ENCODE data around the gene KIF1B. TPM values are rescaled to one million over a fixed set of nuclear protein-coding genes. Genes with fewer than 3 reads are reported as not detected.

Gene KIF1B
- total RNA-seq, 2 experiments from 2014 or later, result 7.9 to 9.7 TPM

- Histone ChIP-seq H3K4me1 (ENCODE audit: insufficient read depth, low read length) (no peaks in the 10 kb centered on the region), H3K27ac (ENCODE audit: low read depth in 1 of 2, low read length in 2 of 2) (no peak overlapping the region), H3K27me3 (ENCODE audit: control insufficient read depth in 1 of 2, insufficient read depth in 2 of 2, low read length in 2 of 2) (no peaks in the 10 kb centered on the region), H3K9me3 (ENCODE audit: control insufficient read depth in 1 of 2, insufficient read depth in 1 of 2, low read length in 2 of 2) (no peaks in the 10 kb centered on the region), H3K36me3 (ENCODE audit: insufficient read depth, low read length) (peaks cover 23% of the 10 kb centered on the region), H3K4me3 (ENCODE audit: low read length) (no peak overlapping the region)
- DNase-seq (no peak), ATAC-seq (ENCODE audit: poor library complexity) (no peak)
- intact Hi-C loops (cut with DNase I, micrococcal nuclease), result no loop called here
- CTCF ChIA-PET, result no interaction called here
- POLR2A ChIA-PET, result no interaction called here
- H3K36me3 Mint-ChIP-seq (ENCODE audit: low read depth), result peaks cover 47% of the 10 kb centered on the region
- H3K4me1 Mint-ChIP-seq (ENCODE audit: low read depth), result no peaks in the 10 kb centered on the region
- no peak overlapping the region for H3K27ac Mint-ChIP-seq
- H3K9me3 Mint-ChIP-seq, result no peaks in the 10 kb centered on the region
- no peak overlapping the region for H3K4me3 Mint-ChIP-seq
- TF ChIP-seq, protein P1, sequence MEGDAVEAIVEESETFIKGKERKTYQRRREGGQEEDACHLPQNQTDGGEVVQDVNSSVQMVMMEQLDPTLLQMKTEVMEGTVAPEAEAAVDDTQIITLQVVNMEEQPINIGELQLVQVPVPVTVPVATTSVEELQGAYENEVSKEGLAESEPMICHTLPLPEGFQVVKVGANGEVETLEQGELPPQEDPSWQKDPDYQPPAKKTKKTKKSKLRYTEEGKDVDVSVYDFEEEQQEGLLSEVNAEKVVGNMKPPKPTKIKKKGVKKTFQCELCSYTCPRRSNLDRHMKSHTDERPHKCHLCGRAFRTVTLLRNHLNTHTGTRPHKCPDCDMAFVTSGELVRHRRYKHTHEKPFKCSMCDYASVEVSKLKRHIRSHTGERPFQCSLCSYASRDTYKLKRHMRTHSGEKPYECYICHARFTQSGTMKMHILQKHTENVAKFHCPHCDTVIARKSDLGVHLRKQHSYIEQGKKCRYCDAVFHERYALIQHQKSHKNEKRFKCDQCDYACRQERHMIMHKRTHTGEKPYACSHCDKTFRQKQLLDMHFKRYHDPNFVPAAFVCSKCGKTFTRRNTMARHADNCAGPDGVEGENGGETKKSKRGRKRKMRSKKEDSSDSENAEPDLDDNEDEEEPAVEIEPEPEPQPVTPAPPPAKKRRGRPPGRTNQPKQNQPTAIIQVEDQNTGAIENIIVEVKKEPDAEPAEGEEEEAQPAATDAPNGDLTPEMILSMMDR (IDR thresholded peaks at IDR 0.05), result no peak
- H3K27me3 Mint-ChIP-seq, result no peaks in the 10 kb centered on the region
These were observed 151.1 kb downstream of the KIF1B start for GRCh38 chr1:10361515-10361914.

- Mint-ChIP-seq H3K27ac (no peak overlapping the region), H3K27me3 (no peaks in the 10 kb centered on the region), H3K36me3 (ENCODE audit: low read depth) (peaks cover 45% of the 10 kb centered on the region), H3K4me3 (no peak overlapping the region), H3K4me1 (ENCODE audit: low read depth) (no peaks in the 10 kb centered on the region), H3K9me3 (no peaks in the 10 kb centered on the region)
- H3K9me3 ChIP-seq (ENCODE audit: control insufficient read depth in 1 of 2, insufficient read depth in 1 of 2, low read length in 2 of 2), result no peaks in the 10 kb centered on the region
- H3K36me3 ChIP-seq (ENCODE audit: insufficient read depth, low read length), result peaks cover 23% of the 10 kb centered on the region
- DNase-seq (no peak), ATAC-seq (ENCODE audit: poor library complexity) (no peak)
- ChIA-PET CTCF (no interaction called here), POLR2A (no interaction called here)
- no peaks in the 10 kb centered on the region for H3K4me1 ChIP-seq (ENCODE audit: insufficient read depth, low read length)
- TF ChIP-seq, protein P1 (IDR thresholded peaks at IDR 0.05), result no peak
- H3K4me3 ChIP-seq (ENCODE audit: low read length), result no peak overlapping the region
- intact Hi-C loops (cut with DNase I, micrococcal nuclease), result no loop called here
- H3K27ac ChIP-seq (ENCODE audit: low read depth in 1 of 2, low read length in 2 of 2), result no peak overlapping the region
- H3K27me3 ChIP-seq (ENCODE audit: control insufficient read depth in 1 of 2, insufficient read depth in 2 of 2, low read length in 2 of 2), result no peaks in the 10 kb centered on the region
These were observed 157.8 kb downstream of the KIF1B start for GRCh38 chr1:10368194-10368593.

- Histone ChIP-seq H3K27ac (ENCODE audit: low read depth in 1 of 2, low read length in 2 of 2) (no peak overlapping the region), H3K36me3 (ENCODE audit: insufficient read depth, low read length) (peaks cover 33% of the 10 kb centered on the region), H3K4me1 (ENCODE audit: insufficient read depth, low read length) (no peaks in the 10 kb centered on the region), H3K4me3 (ENCODE audit: low read length) (no peak overlapping the region), H3K27me3 (ENCODE audit: control insufficient read depth in 1 of 2, insufficient read depth in 2 of 2, low read length in 2 of 2) (no peaks in the 10 kb centered on the region), H3K9me3 (ENCODE audit: control insufficient read depth in 1 of 2, insufficient read depth in 1 of 2, low read length in 2 of 2) (no peaks in the 10 kb centered on the region)
- no peaks in the 10 kb centered on the region for H3K27me3 Mint-ChIP-seq
- DNase-seq (no peak), ATAC-seq (ENCODE audit: poor library complexity) (no peak)
- no peak overlapping the region for H3K4me3 Mint-ChIP-seq
- H3K9me3 Mint-ChIP-seq, result no peaks in the 10 kb centered on the region
- POLR2A ChIA-PET, result no interaction called here
- CTCF ChIA-PET, result no interaction called here
- TF ChIP-seq, protein P1 (IDR thresholded peaks at IDR 0.05), result no peak
- intact Hi-C loops (cut with DNase I, micrococcal nuclease), result no loop called here
- H3K27ac Mint-ChIP-seq, result no peak overlapping the region
- H3K4me1 Mint-ChIP-seq (ENCODE audit: low read depth), result no peaks in the 10 kb centered on the region
- peaks cover 46% of the 10 kb centered on the region for H3K36me3 Mint-ChIP-seq (ENCODE audit: low read depth)
These were observed 164.1 kb downstream of the KIF1B start for GRCh38 chr1:10374442-10374860.
